A549 treated with GW870086 at 1 μM for 4 hours (cell line): ENCODE results near the gene STAB2. TPM values are rescaled to one million over a fixed set of nuclear protein-coding genes. Genes with fewer than 3 reads are reported as not detected.

Experiments
- total RNA-seq: library from RNA; stranded (reverse); fragments of 200-300 nt; extraction: Qiagen RNA extraction; gene quantifications from 5 replicates; pipeline ENCODE4 v1.2.3, GENCODE V29; 2022; ENCODE audit warnings: low read depth

The STAB2 gene
- not detected in 5 replicates for total RNA-seq

GRCh38 chr12:103586791-103587370, at the start of gene STAB2:
Gene STAB2, plus strand, starts transcription at chr12:103587273. Its CDS starts 204 bp downstream, at chr12:103587477.

Other genes starting within 250 kb of the STAB2 start
- not detected in 5 replicates for gene C12orf42, start 91.3 kb upstream of the STAB2 start, total RNA-seq